HG03558 (cell line): Measurements from ENCODE around the gene UGT1A4.

Experiments
- ATAC-seq: cut with Tn5 transposase; IDR thresholded peaks from one replicate; pipeline ENCODE4 v1.9.1; 2021; ENCODE audit warnings: moderate number of reproducible peaks; ENCODE audit not compliant: unreplicated experiment; ENCODE audit errors: extremely low read depth

The UGT1A4 gene

DNA sequence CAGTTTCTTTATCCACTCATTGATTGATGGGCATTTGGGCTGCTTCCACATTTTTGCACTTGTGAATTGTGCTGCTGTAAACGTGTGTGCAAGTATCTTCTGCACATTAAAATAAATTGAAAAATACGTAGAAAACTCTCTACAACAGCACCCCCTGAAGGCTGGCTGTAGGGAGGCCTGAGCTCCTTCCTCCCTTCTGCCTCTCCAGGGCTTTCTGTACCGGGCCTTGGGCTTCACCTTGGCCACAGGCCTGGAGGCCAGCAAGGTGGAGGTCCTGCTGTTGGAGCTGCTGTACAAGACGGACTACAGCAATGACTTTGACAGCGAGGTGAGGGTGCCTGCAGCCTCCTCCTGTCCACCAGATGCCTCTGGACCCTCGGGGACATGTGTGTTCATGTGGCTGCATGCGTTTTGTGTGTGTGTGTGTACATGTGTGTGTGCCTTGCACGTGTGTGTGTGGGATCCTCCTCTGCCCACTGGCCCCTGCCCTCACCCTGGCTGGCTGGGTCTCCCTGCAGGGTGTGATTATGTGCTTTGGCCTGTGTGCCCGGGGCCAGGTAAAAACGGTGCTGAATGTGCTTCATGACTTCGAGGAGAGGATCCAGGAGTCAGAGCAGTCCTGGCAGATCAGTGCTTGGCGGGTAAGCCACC, 88.8 kb downstream of the UGT1A4 start:
- no peak for ATAC-seq

DNA sequence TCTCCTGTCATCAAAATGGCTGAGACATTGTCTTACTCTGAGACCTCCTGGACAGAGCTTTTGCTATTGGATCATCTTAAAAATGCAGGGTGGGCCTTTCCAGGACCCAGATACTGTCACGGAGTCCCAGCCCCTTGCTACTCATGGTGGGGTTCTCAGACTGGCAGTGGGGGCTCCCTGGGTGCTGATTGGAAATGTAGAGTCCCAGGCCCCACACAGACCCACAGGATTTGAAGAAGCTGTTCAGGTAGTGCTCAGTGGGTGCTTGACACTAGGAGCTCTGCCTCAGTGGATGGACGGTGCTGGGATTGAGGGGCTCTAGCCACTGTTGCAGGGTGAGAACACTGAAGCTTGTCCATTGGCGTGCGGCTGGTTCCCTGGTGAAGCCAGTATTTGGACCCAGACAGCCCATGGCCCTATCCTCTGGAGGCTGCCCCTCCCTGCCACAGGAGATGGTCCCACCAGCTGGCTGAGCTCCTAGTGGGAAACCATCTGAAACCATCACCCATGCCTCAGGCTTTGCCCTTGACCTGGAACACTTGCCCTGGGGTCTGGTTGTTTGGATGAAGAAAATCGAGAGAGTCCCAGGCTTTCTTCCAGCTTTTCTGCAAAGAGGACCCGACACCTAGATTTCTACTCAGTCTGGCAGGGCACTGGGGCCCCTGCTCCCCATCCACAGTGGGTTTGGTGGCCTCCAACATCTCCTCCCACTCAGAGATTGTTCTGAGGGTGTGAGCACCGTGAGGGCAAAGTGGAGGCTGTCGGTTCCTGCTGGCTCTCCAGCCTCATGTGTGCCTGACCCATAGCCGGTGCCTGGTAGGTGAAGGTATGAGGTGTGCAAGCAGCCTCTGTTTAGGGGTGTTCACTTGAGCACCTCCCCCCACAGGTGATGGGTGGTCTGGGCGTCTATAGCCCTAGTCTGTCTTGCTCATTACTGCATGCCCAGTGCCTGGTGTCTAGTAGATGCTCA, 89.7 kb downstream of the UGT1A4 start:
- no peak for ATAC-seq

DNA sequence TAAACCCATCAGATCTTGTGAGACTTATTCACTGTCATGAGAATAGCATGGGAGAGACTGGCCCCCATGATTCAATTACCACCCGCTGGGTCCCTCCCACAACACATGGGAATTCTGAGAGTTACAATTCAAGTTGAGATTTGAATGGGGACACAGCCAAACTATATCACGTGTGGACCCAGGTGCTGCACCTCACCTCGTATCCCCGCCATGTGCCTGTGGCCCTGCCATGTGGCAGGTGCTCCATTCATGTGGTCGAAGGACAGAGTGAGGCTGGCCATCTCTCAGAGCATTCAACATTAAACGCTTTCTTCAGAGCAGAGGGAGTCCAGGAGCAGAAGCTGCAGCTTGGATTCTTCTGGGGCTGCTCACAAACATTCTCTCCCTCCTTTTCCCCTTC, 91.8 kb downstream of the UGT1A4 start:
- no peak for ATAC-seq

DNA sequence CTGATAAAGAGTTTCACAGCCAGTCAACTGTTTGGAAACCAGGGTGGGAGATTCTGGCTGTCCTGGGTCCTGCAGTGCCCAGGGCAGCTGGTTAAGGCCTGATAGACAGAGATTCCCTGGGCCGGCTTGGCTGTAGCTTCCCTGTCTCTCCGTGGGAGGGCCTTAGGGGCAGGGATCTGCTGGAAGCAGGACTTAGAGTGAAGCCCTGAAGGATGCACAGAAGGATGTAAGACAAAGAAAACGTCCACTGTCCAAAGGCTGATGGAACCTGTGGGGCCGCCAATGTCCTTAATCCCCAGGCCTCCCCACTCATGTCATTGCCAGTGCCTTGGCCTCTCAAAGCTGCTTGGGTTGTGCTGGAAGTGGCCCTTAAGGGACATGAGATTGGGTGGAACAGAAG, 92.6 kb downstream of the UGT1A4 start:
- no peak for ATAC-seq

DNA sequence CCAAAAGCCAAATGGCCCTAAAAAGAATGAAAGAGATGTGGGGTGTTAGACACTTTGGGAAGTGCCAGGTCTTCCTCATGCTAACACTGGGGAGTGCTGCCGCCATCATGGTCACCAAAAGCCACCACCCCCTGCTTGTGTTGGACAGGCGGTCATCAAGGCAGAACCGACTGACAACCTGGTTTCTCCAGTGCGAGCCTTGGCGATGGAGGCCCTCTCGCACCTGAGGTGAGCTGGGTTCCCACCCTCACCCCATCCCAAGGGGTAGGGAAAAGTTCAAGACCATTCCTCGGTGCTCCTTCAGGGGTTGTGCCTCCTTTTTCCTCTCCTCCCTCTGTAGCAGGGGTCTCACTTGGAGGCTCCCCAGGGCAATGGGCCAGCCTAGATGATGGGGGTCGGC, 93.2 kb downstream of the UGT1A4 start:
- ATAC-seq, result no peak

DNA sequence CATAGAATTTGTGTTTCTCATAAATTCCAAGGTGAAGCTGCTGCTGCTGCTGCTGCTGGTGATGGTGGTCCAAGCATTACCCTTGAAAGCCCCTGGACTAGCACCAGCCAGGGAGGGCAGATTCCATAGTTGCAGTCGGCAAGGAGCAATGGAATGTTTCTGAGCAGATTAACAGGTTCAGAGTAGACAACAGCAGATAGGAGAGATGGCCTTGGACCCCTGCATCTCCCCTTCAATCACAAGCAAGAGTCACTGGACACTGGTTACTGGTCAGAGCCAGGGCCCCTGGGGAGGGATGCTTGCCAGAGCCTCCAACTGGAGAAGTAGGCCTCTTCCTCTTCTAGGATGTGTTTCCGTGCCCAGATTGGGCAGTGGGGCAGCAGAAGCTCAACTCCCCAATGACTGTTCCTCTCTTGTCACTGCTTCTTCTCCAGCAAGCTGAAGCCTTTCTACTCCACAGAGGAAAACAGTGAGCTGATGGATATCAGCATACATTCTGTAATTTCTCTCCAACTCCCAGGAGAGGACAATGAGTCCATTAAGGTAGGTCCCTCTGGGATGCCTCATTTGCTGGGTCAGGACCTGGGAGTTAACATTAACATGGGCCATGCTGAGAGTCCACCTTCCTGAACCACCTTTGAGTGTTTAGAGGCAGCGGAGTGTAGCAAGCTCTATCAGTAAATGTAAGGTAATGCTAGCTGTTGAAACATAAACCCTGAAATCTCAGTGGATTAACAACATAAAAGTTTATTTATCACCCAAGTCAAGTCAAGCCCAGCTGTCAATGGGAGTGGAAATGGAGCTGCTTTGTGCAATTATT, 94.9 kb downstream of the UGT1A4 start:
- no peak for ATAC-seq

DNA sequence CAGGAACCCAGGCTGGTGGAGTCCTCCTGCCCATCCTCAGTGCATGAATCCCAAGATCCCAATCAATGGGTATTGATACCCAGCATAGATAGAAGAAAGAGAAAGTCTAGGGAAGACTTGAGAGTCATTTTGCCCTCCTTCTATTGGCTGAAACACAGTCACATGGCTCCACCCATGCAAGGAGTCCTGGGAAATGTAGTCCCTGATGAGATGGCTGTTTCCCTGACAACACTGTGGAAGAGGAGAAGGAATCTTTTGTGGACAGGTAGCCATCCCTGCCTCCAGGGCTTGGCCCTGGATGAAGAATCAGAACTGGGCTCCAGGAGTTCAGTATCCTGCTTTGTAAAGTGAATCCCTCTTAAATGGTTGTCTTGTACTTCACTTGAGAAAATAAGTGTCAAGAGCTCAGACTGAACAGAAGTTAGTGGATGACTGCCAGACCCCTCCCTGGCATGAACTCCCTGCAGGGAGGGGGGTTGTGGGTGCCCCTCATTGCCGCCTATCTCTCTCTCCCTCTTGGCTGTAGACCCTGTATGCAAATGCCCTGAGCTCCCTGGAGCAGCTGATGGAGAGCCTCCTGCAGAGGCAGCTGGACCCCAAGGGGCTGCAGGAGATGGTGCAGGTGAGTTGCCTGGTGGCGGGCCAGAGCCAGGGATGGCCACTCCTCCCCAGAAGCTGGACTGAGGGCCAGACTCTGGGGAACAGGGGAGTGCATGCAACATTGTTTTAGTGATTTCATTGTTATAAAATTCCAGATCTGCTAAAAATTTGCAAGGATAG, 95.7 kb downstream of the UGT1A4 start:
- ATAC-seq, result no peak

DNA sequence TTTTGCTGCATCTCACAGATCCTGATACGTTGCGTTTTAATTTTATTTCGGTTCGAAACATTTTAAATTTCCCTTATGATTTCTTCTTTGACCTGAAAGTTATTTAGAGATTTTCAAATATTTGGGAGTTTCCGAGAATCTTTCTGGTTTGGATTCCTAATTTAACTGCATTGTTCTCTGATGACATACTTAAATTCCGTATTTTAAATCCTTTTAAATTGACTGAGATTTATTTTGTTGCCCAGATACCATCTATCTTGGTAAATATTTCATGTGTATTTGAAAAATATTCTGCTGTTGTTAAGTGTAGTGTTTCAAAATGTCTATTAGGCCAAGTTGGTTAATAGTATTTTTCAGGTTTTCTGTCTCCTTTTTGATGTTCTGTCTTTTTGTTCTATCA, 97.3 kb downstream of the UGT1A4 start:
- ATAC-seq, result no peak

DNA sequence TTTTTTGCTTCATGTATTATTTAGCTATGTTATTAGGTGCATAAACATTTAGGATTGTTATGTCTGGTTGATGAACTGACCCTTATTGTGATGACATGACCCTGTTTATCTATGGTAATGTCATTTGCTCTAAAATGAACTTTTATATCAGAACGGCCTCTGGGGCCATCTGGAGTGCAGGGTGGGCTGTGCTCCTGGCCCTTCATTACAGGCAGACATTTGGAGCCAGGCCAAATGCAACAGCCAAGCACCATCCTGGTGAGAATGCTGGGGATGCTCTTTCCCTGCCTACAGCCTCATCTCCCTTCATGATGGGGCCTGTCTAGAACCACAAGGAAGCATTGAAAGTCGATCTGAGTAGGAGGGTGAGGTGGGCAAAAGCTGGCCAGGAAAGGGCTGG, 97.8 kb downstream of the UGT1A4 start:
- ATAC-seq, result no peak

DNA sequence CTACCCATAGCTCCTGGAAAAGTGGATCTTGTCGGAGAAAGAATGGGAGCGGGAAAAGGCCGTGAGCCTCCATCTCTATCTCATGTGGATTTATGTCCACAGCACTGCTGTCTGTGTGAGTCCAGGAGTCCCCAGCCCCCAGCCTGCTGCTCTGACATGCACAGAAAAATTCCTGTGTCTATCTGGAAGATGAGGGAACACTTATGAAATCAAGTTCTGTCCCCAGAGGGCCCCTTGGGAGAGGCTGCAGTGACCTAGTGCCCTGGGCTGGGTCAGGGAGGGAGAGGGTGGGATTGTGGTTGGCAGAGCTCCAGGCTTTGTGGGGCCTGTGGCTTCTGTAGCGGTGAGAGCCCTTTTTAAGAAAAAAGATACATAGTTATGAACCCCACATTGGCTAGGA, 98.2 kb downstream of the UGT1A4 start:
- no peak for ATAC-seq

DNA sequence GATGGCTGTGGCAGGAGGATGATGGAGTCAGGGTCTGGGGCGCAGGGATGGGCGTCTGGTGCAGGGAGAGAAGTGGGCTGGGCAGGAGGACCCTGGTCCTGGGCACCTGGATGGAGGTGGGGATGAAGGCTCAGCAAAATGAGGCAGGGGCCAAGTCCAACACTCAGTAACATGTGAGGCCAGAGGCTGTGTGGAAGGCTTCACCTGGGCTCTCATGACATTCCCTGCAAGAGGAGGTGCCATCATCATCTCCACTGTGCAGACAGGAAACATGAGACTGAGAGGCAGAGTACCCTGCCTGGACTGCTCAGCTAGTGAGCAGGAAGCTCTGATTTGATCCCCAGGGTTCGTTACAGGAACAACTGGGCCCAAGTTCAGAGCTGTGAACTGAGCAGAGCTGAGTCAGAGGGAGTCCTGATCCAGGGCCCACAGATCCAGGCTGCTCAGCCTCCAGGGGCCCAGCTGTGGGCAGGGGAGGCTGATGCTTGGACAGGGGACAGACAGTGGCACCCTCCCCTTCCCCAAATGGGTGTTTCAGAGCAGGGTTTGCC, 98.9 kb downstream of the UGT1A4 start:
- no peak for ATAC-seq

DNA sequence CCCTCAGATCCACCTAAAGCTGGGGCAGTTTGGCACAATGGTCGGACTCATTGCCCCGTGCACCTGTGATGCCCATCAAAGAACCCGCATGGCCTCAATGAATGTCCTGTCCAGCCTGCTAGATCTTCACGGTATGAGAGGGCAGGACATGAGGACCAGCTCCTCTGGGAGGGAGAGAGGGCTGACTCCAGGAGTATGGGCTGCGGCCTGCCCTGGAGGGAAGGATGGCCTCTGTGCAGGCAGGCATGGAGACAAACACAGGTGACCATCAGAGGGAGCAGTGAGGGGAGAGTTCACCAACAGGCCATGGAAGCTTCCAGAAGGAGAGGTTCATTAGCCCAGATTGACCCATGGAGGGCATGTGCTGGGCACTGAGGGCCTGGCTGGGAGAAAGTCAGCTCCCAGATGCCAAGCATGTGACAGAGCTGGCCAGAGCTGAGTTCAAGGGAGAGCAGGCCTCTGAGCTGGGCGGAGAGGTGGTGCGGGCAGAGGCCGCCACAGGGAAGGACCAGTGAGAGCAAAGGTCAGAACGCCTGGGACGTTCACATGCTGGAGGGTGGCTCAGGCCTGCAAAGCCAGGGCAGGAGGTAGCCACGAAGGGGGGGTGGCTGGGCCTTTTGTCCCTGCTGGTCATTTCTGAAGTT, 99.6 kb downstream of the UGT1A4 start:
- ATAC-seq, result no peak

DNA sequence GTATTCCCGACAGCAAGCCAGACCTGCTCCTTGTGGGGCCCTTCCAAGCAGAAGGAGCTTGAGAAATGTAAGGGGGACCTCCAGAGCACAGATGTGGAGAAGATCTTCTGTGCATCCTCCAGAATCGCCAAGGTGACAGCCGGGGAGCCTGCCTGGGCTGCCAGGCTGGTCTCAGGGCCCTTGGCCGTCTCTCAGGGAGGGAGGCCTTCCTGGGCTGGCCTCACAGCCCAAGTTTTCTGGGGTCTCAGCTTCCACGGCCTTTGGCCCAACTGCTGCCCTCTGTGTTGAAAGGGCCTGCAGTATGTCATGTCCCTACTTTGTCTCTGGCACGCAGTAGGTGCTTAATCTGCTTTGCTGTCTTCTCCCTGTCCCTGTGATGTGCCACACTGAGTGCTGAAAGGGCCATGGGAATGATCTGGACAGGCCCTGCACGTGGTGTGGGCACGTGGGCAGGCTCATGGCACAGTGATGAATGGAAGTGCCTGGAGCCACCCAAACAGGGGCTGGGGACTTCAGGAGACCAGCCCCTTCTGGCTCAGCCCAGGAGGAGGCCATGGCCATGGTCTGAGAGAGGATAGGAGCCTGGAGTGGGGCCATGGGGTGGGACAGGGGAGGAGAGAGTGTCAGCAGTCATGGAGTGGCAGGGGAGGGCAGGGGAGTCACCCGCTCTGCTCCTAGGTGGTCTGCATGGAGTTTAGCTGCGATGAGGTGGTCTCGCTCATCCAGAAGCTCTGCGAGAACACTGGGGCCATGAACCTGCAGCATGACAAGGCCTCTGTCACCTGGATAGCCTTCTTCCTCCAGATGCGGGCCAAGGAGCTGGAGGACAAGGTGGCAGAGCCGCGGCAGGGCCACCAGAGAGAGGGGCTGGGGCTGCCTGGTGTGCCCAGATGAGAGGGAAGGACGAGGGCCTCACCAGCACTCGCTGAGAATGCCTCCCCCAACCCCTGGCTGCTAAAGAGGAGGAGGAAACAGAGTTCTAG, 100.4 kb downstream of the UGT1A4 start:
- no peak for ATAC-seq

DNA sequence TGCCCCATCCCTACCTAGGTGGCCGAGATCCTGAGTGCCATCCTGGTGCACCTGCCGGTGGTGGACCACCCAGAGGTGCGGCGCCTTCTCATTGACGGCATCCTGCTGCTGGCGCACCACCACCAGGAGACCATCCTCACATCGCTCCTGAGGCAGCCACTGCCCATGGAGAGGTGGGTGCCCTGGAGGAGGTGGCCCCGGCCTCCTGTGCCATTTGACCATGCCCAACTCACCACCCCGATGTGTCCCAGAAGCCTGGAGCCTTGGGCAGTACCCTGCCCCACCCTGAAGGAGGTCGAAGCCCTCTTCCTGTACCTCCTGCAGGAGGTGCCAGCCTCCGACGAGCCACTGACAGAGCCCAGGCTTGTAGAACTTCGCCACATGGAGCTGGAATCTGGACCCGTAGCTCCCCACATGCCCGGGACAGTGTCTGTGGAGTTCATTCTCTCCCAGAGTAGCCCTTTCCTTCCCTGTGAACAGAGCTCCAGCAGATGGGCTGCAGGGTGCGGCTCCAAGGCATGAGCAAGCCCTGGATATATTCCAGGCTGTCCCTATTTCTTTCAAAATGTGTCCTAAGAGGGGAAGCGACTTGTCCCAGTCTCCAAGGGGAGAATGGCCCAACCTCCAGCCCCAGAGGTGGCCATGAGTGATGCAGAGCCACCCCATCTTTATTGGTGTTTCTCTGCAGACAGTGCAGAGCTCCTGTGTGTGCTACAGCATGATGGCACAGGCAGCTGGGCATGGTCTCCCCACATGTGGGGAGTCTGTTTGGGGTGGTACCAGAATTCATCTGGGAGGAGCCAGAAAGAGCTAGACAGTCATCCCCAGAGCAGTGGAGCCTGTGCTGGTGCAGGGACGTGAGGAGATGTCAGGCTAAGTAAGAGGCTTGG, 101.6 kb downstream of the UGT1A4 start:
- no peak for ATAC-seq

DNA sequence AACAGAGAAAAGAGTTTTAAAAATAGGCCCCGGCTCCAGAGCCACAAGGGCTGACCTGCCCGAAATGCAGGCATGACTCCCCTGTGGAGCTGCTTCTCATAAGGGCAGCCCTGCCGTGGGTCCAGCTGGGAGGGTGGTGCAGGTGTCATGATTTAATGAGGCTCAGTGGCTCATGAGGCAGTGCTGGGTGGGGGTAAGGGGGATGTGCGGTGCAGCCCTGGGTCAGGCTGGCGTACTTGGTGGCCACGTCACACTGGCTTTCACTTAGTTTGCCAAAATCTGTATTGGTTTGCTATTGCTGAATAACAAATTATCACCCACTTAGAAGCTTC, 102.2 kb downstream of the UGT1A4 start:
- no peak for ATAC-seq

DNA sequence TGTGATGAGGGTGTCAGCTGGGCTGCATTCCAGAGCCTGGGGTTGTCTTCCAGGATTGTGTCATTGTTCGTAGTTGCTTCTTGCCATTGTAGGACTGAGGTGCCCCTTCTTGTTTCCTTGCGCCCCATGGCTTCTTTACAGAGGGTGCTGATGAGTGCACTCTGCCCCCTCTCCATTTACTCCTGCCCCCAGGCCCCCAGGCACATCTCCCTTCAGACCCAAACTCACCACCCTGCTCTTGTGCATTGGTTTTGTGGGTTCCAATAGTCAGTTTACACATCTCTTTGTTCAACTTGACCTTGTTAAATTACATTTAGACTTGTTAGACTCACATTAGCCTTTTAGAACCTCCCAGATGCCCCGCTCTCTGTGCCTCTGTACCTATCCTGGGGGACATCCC, 102.7 kb downstream of the UGT1A4 start:
- ATAC-seq, result no peak

DNA sequence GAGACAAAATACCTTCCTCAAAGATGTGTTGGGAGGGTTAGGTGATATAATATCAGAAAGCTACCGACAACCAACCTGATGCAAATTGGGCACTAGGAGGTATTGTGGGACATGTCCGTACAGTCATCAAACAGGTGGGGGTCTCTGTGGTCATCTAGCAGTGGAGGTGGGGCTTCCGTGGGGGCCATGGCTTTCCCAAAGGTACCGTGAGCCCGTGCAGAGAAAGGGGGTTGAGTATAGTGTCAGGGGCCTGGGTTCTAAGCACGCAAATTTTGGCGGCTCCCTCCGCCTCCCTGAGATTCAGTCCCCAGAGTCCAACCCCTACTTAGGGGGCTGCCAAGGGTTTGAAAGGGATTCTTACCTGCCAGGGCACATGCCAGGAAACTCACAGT, 103.2 kb downstream of the UGT1A4 start:
- no peak for ATAC-seq
